GM18507 (cell line): ENCODE measurements around the gene ANKIB1.
"Not testable (repeated sequence)": the region's sequence is repeated elsewhere in the genome, so short reads cannot be mapped to it uniquely, and the experiment has no call there.

ENCODE experiments used
- DNase-seq: peaks from one replicate; pipeline ENCODE4 v3.0.0; 2011; ENCODE audit warnings: low read depth; ENCODE audit not compliant: insufficient read length; ENCODE audit errors: extremely low spot score
- FAIRE-seq: peaks from 2 replicates; lab custom pipeline; 2011; peaks lifted over from hg19 to GRCh38; lab: Jason Lieb, UNC

ANKIB1 gene, protein sequence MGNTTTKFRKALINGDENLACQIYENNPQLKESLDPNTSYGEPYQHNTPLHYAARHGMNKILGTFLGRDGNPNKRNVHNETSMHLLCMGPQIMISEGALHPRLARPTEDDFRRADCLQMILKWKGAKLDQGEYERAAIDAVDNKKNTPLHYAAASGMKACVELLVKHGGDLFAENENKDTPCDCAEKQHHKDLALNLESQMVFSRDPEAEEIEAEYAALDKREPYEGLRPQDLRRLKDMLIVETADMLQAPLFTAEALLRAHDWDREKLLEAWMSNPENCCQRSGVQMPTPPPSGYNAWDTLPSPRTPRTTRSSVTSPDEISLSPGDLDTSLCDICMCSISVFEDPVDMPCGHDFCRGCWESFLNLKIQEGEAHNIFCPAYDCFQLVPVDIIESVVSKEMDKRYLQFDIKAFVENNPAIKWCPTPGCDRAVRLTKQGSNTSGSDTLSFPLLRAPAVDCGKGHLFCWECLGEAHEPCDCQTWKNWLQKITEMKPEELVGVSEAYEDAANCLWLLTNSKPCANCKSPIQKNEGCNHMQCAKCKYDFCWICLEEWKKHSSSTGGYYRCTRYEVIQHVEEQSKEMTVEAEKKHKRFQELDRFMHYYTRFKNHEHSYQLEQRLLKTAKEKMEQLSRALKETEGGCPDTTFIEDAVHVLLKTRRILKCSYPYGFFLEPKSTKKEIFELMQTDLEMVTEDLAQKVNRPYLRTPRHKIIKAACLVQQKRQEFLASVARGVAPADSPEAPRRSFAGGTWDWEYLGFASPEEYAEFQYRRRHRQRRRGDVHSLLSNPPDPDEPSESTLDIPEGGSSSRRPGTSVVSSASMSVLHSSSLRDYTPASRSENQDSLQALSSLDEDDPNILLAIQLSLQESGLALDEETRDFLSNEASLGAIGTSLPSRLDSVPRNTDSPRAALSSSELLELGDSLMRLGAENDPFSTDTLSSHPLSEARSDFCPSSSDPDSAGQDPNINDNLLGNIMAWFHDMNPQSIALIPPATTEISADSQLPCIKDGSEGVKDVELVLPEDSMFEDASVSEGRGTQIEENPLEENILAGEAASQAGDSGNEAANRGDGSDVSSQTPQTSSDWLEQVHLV

DNA sequence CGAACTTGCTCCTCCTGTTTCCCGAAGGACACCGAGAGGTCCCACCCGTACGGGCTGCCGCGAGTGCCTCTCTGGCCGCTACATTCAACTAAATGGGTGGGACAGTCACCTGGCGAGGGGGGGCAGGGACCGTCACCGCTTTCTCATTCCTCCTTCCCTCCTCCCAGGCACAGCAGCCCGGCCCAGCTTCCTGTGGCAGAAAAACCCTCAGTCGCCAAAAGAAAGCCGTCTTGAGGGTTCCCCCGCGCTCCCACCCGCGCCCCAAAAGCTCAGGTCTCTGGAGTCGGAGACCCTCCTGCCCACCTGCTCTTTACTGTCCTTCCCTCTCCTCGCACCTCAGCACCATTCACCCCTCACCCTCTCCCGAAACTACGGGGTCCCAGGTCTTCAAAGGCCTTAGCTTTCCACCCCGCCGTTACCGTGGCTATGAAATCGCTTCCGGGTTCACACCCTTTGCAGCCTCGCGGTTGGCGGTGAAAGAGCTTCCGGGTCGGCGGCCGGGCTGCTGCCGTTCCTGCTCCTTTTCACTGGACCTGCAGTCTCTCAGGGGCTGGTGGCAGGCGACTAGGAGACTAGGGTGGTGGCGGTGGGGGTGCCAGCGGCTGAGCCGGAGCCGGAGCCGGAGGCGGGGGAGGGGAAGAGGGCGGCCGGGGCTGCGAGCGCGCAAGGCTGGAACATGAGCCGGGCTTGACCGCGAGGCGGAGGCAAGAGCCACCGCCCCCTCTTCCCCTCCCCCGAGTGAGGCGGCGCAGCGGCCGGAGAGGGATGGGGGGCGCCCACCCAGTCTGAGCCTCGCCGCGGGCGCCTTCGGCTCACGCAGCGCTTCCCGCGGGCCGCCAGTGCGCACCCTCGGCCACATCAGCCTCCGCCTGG, at the start of gene ANKIB1, which contains the start of gene KRIT1:
Gene ANKIB1, plus strand, starts transcription at position 488 of the 873 bp plus-strand sequence. CDS start 49,005 bp downstream, outside the sequence.
Gene KRIT1, minus strand, starts transcription at position 428 of the 873 bp plus-strand sequence. CDS start 3,779 bp downstream, outside the sequence.
- FAIRE-seq: peak; percentile 86
- peak; percentile 64 for DNase-seq

DNA sequence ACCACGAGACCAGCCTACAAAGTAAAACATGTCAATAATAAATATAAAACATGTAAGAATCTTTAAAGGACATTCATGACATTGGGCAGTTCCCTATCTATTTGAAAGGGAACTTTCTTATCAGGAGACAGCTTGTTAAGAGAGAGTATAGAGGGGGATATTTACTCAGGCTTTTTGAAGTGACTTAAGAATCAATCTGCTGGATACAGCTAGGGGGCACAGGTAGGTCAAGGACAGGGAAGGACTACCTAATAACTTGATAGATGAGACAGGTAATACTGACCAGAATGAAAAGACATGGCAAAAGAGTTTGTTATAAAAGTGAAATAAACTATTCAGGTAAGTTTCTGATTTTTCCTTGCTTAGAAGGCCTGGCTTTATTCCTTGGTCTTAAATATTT, 45.0 kb upstream of the ANKIB1 start:
- FAIRE-seq (no peak), DNase-seq (no peak)

DNA sequence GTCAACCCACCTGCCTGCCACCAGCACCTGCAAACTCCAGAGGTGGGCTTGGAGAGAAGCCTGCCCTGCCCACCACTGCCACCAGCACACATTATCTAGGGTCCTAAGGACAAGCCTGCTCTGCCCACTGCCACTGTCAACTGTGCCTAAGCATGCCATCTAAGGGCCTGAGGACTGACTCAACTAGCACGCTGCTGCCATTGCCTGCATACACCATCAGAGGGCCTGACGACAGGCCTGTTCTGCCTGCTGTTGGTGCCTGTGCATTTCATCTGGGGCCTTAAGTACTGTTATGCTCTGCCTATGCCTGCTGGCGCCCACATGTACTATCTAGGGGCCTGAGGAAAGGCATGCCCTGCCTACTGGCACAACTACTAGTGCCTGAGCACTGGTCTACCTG, 39.8 kb upstream of the ANKIB1 start:
- DNase-seq (no peak), FAIRE-seq (no peak)

DNA sequence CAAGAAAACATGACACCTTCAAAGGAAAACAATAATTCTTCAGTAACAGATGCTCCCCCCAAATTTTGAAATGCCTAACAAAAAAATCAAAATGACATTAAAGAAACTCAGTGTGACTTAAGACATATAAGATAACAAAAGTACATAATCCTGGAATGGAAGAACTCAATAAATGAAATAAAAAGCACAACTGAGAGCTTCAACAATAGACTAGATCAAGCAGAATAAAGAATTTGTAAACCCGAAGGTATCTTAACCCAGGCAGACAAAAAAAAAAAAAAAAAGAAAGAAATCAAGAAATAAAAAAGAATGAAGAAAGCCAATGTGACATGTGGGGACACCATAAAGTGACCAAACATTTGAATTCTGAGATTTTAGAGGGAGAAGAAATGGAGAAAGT, 39.1 kb upstream of the ANKIB1 start:
- DNase-seq: no peak
- FAIRE-seq: no peak

DNA sequence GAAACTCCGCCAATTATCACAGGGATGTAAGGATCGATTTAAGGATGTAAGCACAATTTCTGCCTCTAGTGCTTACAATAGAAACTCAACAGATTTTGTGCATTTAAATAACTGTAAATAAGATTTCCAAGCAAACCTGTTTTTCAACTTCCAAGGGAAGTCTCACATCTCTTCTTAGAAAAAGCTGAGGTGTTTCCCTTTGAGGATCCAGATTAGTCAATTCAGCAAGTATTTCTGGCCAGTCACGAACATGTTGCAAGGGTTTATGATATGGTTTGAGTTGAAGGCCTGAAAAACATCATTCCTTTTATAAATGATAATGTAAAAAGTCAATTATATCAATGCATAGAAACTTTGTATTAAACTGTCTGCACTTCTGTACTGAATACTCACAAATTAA, 24.0 kb upstream of the ANKIB1 start:
- DNase-seq (no peak), FAIRE-seq (no peak)

DNA sequence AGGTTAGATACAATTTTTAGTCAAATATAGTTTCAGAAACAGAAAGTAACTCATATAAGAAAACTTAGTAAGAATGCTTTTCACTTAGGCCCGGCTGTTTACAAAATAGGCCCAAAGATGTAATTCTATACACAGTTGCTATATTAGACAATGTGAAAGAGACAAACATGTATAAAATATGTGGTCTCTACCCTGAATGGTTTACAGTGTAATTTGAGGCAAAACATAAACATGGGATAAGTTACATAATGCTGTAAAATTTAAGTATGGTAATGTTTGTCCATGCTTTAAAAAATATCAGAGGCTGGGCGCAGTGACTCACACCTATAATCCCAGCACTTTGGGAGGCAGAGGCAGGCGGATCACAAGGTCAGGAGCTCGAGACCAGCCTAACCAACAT, 18.8 kb upstream of the ANKIB1 start:
- DNase-seq (no peak), FAIRE-seq (no peak)

DNA sequence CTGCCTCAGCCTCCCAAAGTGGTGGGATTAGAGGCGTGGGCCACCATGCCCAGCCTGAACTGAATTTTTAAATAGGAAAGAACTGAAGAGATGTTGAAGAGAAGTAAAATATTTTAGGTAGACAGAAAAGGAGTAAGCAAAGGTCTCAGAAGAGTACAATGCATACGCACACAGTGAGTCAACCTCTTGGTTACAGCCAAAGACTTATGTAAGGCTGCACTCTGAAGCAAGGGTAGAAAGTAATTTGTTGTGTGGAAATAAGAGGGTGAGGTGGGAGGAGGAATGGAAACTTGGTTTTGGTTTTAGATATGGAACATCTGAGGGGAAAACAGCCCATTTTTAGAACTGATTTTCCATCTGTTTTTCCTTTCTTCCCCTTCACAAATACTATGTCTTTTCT, 17.7 kb upstream of the ANKIB1 start:
- no peak for DNase-seq
- no peak for FAIRE-seq

DNA sequence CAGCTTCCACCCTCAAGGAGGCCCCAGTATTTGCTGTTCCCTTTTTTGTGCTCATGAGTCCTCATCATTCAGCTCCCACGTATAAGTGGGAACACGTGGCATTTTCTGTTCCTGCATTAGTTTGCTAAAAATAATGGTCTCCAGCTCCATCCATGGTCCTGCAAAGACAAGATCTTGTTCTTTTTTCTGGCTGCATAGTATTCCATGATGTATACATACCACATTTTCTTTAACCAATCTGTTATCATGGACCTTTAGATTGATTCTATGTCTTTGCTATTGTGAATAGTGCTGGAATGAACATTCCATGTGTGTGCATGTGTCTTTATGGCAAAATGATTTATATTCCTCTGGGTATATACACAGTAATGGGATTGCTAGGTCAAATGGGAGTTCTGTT, 17.0 kb upstream of the ANKIB1 start:
- FAIRE-seq: no peak
- no peak for DNase-seq

DNA sequence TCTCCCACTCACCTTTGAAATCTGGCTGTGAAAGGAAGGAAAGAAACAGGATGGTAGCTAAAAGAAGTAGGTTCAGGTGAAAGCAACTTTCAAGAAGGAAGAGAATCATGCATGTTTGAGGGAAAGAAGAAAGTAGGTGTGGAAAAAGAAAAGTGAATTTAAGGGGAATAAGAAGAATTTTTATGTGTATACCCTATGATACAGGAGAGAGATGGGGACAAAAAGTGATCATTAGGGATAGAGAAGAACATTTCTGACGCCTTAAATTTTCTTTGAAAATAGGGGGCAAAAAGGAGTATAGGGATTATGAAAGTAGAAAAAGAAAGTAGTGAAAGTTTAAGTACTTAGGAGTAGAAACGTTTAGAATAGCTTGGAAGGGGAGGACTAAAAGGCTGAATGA, 15.2 kb upstream of the ANKIB1 start:
- FAIRE-seq: no peak
- DNase-seq: no peak

DNA sequence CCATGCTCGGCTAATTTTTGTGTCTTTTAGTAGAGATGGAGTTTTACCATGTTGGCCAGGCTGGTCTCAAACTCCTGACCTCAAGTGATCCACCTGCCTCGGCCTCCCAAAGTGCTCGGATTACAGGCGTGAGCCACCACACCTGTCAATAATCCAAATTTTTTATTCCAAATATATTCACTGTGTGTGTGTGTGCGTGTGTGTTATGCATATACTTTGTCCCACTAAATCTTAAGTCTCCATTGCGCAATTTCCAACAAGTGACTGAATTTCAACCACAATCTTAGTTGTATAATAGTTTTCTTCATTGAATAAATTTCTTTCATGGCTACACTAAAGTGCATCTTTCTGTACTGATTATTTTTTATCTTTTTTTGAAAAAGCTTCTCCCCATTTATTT, 2.8 kb upstream of the ANKIB1 start:
- no peak for DNase-seq
- FAIRE-seq: no peak

DNA sequence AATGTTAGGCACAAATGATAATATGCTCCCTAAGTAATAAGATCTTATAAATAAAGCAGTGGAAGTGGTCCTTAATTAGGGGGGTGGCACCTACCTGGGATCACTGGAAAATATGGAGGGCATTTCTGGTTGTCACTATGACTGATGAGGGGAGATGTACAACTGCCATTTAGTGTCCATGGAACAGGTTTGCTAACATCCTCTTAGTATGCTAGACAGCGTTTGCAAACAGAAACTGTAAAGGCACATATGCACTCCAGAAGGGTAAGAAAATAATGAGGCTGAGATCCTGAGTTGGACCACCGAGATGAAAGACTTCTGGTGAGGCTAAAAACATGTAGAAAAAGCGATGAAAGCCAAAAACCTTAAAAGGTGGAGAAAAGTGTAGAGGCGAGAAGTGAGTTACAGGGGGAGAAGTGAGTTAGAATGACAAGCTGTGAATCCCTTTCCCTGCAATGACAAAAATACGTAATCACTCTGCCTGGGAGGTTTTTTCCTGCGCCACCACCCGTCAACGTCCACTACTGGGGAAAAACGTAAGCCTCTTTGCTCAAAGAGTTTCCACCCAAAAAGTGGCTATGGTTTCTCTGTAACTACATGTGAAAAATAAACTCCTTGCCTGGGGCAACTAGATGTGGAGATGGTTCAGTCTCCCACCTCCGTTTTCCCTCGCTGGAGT, 827 bp upstream of the ANKIB1 start:
- FAIRE-seq: peak; percentile 60
- no peak for DNase-seq

DNA sequence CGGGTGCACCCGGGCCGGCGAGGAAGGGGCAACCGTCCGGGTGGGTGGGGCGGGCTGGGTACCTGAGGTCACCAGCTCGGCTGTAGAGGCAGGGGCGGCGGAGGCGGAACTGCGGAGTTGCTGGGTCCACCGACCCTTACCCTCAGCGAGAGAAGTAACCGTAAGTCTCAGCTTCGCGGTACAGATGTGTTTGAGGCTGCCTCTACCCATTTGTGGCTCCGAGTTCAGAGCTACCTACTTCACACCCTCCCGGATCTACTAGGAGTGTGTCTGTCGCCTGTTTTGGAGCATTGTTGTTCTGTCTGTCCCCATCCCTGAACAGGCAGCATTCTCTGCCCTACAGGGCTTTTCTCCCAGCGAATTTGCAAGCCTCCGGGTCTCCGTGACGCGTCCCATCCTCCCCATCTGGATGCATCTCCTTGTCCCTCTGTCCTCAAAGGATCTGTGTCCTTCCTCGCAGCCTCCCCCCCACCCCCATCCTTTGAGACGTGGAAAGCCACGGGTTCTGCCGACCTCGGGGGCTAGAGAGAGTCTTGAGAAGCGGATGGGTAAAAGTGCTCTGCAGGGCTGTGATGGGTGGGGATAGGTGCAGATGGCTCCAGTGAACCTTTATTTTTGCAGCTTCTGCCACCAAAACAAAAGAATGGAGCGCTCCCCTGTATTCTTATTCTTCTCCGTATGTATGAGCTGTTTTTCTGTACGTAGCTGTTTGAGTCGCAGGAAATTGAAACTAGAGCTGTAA, 757 bp downstream of the ANKIB1 start:
- peak; percentile 5 for DNase-seq
- FAIRE-seq: peak; percentile 48

DNA sequence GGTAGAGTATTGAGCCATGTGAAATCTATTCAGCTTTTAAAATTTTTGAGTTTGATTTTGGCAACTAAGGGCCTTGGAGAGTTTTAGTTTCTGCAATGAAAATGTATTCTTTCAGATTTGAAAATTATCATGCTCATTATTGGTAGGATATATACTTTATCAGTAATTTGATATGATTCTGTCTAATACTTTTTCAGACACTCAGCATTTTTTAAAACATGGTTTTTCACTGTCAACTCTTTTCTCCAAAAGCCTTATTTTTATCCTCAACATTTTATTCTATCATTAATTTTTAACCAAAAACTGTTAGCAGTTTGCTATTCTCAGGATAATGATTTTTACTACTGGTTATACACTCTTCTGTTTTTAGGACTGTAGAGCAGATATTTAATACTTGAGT, 4.8 kb downstream of the ANKIB1 start:
- no peak for DNase-seq
- no peak for FAIRE-seq

DNA sequence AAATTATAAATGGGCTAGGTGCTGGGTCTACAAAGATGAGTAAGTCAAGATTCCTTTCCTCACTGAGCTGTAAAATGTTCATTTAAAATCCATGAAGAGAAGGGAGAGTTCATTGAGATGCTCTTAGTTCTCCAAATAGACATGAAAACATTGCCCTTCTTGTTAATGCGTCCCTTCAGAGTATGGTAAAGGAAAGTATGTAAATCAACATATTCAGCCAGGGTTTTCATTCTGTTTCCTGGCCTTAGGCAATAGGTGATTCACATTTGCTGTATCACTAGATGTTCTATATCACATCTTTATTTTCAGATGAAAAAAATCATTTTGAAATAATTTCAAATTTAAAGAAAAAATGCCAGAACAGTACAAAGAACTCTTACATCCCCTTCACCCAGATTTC, 5.4 kb downstream of the ANKIB1 start:
- FAIRE-seq (no peak), DNase-seq (no peak)

DNA sequence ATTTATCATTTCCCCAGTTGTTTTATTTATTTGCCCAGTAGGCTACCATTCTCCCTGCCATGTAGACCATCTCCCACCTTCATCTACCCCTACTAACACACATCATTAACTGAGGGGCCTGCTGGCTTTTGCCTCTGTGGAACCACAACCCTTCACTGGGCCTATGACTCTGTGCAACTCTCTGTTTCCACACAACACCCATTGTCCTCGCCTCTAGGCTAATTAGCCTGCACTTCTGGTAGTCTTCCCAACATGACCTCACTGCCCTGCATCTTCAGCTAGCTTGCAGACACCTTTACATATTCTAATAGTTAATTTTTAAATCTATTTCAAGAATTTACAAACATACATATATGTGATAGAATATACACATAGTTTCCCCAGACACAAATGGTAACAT, 7.5 kb downstream of the ANKIB1 start:
- FAIRE-seq (no peak), DNase-seq (no peak)

DNA sequence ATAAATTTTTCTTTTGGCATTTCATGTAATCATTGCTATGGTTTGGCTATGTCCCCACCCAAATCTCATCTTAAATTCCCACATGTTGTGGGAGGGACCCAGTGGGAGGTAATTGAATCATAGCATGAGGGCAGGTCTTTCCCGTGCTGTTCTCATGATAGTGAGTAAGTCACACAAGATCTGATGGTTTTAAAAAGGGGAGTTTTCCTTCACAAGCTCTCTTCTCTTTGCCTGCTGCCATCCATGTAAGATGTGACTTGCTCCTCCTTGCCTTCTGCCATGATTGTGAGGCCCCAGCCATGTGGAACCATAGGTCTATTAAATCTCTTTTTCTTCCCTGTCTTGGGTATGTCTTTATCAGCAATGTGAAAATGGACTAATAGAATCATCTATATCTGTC, 9.0 kb downstream of the ANKIB1 start:
- DNase-seq, FAIRE-seq: not testable (repeated sequence)

DNA sequence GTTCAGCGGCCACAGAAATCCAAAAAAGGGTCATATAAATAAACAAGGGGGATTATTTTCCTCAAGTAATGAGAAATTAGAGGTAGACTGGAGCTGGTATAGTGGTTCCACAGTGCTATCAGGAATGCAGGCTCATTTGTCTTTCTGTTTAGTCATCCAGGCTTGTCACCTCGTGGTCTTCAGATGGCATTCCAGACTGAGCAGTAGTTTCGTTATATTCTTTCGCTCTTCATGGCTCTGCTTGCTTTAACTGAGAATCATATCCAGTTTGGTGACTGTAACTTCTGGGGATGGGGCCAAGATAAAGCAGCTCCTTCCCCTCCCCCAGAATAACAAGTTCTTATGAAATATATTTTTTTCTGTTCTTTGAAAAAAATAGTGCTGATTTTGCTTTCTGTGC, 9.5 kb downstream of the ANKIB1 start:
- FAIRE-seq (no peak), DNase-seq (no peak)

DNA sequence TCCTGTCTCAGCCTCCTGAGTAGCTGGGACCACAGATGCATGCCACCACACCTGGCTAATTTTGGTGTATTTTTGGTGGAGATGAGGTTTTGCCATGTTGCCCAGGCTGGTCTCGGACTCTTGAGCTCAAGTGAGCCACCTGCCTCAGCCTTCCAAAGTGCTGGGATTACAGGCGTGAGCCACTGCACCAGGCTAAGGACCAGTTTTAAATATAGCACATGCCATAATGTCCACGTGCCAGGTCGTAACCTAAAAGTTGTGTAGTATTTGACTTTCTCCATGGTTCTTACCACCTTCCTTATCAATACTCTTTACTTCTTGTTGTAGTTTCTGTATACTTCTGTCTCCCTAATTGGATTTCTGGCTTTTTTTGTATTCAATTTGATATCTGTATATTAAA, 13.3 kb downstream of the ANKIB1 start:
- FAIRE-seq: no peak

More for the DNA sequence above, 13.3 kb downstream of the ANKIB1 start:
- no peak for DNase-seq
